CD4-positive, alpha-beta T cell treated with Interleukin-17A for 4 hours (primary cell): Measurements from ENCODE around the gene ADH1B.
"Not testable (repeated sequence)": the region's sequence is repeated elsewhere in the genome, so short reads cannot be mapped to it uniquely, and the experiment has no call there.

Source experiments
- DNase-seq: peaks from one replicate; pipeline ENCODE4 v3.0.0-alpha.2; 2020; ENCODE audit warnings: mixed read lengths

ADH1B gene

GRCh38 chr4:99321241-99322191, at the start of gene ADH1B:
Gene ADH1B (minus strand): TSS chr4:99321401. CDS start chr4:99321331, 70 bp downstream.
- no peak for DNase-seq

- DNase-seq, result not testable (repeated sequence)
These were observed 46.6 kb upstream of the ADH1B start for GRCh38 chr4:99367817-99368216.

- no peak for DNase-seq
These were observed 45.3 kb upstream of the ADH1B start for GRCh38 chr4:99366491-99366890.

GRCh38 chr4:99362768-99363167, 41.6 kb upstream of the ADH1B start:
- no peak for DNase-seq

GRCh38 chr4:99361899-99362275, 40.7 kb upstream of the ADH1B start:
- DNase-seq, result no peak

GRCh38 chr4:99361268-99361898, 40.2 kb upstream of the ADH1B start:
- no peak for DNase-seq

GRCh38 chr4:99359480-99360204, 38.4 kb upstream of the ADH1B start:
- no peak for DNase-seq

- no peak for DNase-seq
These were observed 36.7 kb upstream of the ADH1B start for GRCh38 chr4:99357948-99358347.

GRCh38 chr4:99356992-99357391, 35.8 kb upstream of the ADH1B start:
- DNase-seq, result no peak

GRCh38 chr4:99356149-99356548, 34.9 kb upstream of the ADH1B start:
- not testable (repeated sequence) for DNase-seq

GRCh38 chr4:99352602-99353537, 31.7 kb upstream of the ADH1B start, which contains the start of gene ADH1C:
Gene ADH1C (minus strand): TSS chr4:99352746. CDS start chr4:99352675, 71 bp downstream.
- no peak for DNase-seq

- no peak for DNase-seq
These were observed 30.3 kb upstream of the ADH1B start for GRCh38 chr4:99351487-99351886.

GRCh38 chr4:99349338-99349737, 28.1 kb upstream of the ADH1B start:
- DNase-seq, result no peak

- DNase-seq, result not testable (repeated sequence)
These were observed 21.4 kb upstream of the ADH1B start for GRCh38 chr4:99342624-99343023.

- DNase-seq, result no peak
These were observed 20.2 kb upstream of the ADH1B start for GRCh38 chr4:99341426-99341825.

- DNase-seq, result no peak
These were observed 18.0 kb upstream of the ADH1B start for GRCh38 chr4:99339172-99339571.

GRCh38 chr4:99336553-99336952, 15.4 kb upstream of the ADH1B start:
- no peak for DNase-seq

- DNase-seq, result no peak
These were observed 13.7 kb upstream of the ADH1B start for GRCh38 chr4:99334880-99335279.

- DNase-seq, result no peak
These were observed 9.4 kb upstream of the ADH1B start for GRCh38 chr4:99330648-99331047.

GRCh38 chr4:99329876-99330275, 8.7 kb upstream of the ADH1B start:
- no peak for DNase-seq

- DNase-seq, result no peak
These were observed 3.8 kb upstream of the ADH1B start for GRCh38 chr4:99324979-99325378.

- DNase-seq, result no peak
These were observed 3.2 kb upstream of the ADH1B start for GRCh38 chr4:99324361-99324760.
